SHP77 treated with DMSO at 0.1 percent for 48 hours (cell line): ENCODE results near the gene WFDC5.

ENCODE experiments used
- DNase-seq: peaks from one replicate; lab custom pipeline; 2025; lab: John Stamatoyannopoulos, UW

The WFDC5 gene

GRCh38 chr20:45115386-45115774 is 406 bp upstream of the WFDC5 start:
- DNase-seq, result no peak

GRCh38 chr20:45113865-45114264 is 1.1 kb downstream of the WFDC5 start:
- DNase-seq, result no peak

- DNase-seq, result no peak
Measured at GRCh38 chr20:45112754-45113153, 2.2 kb downstream of the WFDC5 start.

GRCh38 chr20:45111799-45112471 is 3.0 kb downstream of the WFDC5 start:
- DNase-seq, result no peak

- no peak for DNase-seq
Measured at GRCh38 chr20:45111285-45111684, 3.7 kb downstream of the WFDC5 start.

GRCh38 chr20:45110301-45110700 is 4.7 kb downstream of the WFDC5 start:
- DNase-seq, result no peak

GRCh38 chr20:45109634-45110033 is 5.3 kb downstream of the WFDC5 start:
- no peak for DNase-seq

- DNase-seq, result no peak
Measured at GRCh38 chr20:45105317-45105716, 9.7 kb downstream of the WFDC5 start.

- no peak for DNase-seq
Measured at GRCh38 chr20:45104786-45105185, 10.2 kb downstream of the WFDC5 start.

- DNase-seq, result no peak
Measured at GRCh38 chr20:45103072-45103471, 11.9 kb downstream of the WFDC5 start.

GRCh38 chr20:45101333-45101850 is 13.6 kb downstream of the WFDC5 start:
- DNase-seq, result no peak

GRCh38 chr20:45100563-45101245 is 14.3 kb downstream of the WFDC5 start, which contains the start of gene KCNS1:
Gene KCNS1, minus strand, starts transcription at chr20:45101127. Its CDS starts 1,891 bp downstream, at chr20:45099236.
- DNase-seq, result no peak

GRCh38 chr20:45098103-45098773 is 16.7 kb downstream of the WFDC5 start:
- DNase-seq, result no peak

- DNase-seq, result no peak
Measured at GRCh38 chr20:45097485-45098102, 17.4 kb downstream of the WFDC5 start.

- no peak for DNase-seq
Measured at GRCh38 chr20:45096781-45097180, 18.2 kb downstream of the WFDC5 start.

- no peak for DNase-seq
Measured at GRCh38 chr20:45095805-45096238, 19.2 kb downstream of the WFDC5 start.

- no peak for DNase-seq
Measured at GRCh38 chr20:45094864-45095574, 20.0 kb downstream of the WFDC5 start.

GRCh38 chr20:45094201-45094600 is 20.8 kb downstream of the WFDC5 start:
- DNase-seq, result no peak

GRCh38 chr20:45092898-45093297 is 22.1 kb downstream of the WFDC5 start:
- DNase-seq, result no peak

GRCh38 chr20:45091366-45091765 is 23.6 kb downstream of the WFDC5 start:
- DNase-seq, result no peak

- no peak for DNase-seq
Measured at GRCh38 chr20:45090481-45090880, 24.5 kb downstream of the WFDC5 start.

GRCh38 chr20:45088247-45088646 is 26.7 kb downstream of the WFDC5 start:
- no peak for DNase-seq
